GM12865 (cell line): ENCODE results near the gene IKZF3.
A peak's percentile ranks its signal among the peaks of the same experiment; 100 is the strongest.

ENCODE experiments used
- DNase-seq: peaks from one replicate; pipeline ENCODE4 v3.0.0; 2010; ENCODE audit warnings: low read depth
- H3K4me3 ChIP-seq: 2 replicates; pipeline ENCODE4 v1.5.1; 2011; ENCODE audit warnings: mild to moderate bottlenecking, low read depth, low read length, control low read depth
- TF ChIP-seq, protein P1 (sequence below): IDR thresholded peaks from 2 replicates; pipeline ENCODE4 v1.5.1; 2011; ENCODE audit warnings: low read length, control low read depth, low read depth, inconsistent platforms; ENCODE audit not compliant: insufficient read depth; ENCODE audit errors: missing control alignments

Gene IKZF3

DNA sequence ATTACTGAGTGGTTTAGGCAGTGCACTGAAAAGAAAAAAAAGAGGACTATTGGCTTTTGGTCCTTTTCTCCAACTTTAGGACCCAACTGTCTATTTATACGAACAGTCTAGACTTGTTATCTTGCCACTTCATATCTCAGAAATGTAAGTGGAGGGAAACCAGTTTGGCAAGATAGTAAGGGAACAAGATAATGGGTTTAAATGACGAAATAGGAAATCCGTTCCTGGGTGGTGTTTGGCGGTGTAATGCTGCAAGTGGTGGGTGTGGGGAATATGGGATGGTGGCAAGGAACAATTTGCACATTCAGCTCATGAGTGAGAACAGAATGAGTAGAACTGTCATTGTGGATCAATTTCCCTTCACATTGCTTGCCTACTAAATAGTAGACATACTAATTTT, 81.6 kb downstream of the IKZF3 start:
- no peak overlapping the region for H3K4me3 ChIP-seq
- no peak for DNase-seq
- TF ChIP-seq, protein P1, sequence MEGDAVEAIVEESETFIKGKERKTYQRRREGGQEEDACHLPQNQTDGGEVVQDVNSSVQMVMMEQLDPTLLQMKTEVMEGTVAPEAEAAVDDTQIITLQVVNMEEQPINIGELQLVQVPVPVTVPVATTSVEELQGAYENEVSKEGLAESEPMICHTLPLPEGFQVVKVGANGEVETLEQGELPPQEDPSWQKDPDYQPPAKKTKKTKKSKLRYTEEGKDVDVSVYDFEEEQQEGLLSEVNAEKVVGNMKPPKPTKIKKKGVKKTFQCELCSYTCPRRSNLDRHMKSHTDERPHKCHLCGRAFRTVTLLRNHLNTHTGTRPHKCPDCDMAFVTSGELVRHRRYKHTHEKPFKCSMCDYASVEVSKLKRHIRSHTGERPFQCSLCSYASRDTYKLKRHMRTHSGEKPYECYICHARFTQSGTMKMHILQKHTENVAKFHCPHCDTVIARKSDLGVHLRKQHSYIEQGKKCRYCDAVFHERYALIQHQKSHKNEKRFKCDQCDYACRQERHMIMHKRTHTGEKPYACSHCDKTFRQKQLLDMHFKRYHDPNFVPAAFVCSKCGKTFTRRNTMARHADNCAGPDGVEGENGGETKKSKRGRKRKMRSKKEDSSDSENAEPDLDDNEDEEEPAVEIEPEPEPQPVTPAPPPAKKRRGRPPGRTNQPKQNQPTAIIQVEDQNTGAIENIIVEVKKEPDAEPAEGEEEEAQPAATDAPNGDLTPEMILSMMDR: no peak

DNA sequence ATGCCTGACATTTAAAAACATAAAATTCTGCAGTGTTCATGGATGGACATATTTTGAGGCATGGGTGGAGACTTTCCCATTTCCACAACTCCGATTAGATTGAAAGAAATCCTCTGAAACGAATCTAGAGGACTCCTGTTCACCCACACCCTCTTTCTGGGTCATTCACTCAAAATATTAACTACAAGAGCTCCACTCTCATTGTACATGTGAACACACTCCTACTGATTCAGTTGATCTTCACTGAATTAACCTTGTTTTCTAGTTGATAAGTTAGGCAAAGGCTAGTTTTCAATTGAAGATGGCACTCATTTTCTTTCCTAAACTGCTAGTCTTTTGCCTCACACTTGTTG, 82.3 kb downstream of the IKZF3 start:
- no peak overlapping the region for H3K4me3 ChIP-seq
- no peak for DNase-seq
- TF ChIP-seq, protein P1: no peak

DNA sequence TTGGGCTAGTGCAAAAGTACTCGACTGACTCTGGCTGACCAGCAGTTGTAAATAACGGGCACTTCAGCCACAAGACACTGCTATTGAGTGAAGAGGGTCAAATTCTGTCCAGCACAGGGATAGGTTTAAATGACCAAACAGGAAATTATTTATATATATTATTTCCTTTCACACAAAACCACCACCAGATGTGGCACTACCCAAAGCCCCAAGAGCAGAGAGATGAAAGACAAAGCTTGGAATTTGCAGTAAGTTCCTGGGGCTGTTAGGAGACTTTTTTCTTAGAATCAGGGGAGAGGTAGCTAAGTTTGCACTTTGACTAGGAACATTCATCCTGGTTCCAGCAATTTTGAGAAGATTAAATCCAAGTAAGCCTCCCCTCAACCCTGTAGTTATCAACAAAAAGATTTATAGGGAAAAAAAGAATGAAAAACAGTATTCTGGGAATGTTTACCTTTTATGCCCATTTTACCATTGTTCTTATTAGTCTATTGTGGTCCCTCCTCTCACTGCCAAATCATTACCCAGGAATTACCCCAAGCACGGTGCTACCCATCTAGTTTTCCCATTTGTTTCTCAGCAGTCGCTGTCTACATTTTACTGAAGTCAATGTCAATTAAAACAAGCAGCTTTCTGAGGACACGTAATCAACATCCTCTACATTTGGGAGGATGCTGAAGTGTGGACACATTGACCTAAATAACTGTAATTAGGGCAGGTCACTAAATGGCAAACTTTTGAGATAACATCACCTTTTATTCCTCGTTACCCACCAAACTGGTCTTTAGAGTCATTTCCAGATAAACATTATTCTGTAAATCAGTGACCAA, 82.9 kb downstream of the IKZF3 start:
- no peak for DNase-seq
- H3K4me3 ChIP-seq: no peak overlapping the region
- TF ChIP-seq, protein P1: no peak

DNA sequence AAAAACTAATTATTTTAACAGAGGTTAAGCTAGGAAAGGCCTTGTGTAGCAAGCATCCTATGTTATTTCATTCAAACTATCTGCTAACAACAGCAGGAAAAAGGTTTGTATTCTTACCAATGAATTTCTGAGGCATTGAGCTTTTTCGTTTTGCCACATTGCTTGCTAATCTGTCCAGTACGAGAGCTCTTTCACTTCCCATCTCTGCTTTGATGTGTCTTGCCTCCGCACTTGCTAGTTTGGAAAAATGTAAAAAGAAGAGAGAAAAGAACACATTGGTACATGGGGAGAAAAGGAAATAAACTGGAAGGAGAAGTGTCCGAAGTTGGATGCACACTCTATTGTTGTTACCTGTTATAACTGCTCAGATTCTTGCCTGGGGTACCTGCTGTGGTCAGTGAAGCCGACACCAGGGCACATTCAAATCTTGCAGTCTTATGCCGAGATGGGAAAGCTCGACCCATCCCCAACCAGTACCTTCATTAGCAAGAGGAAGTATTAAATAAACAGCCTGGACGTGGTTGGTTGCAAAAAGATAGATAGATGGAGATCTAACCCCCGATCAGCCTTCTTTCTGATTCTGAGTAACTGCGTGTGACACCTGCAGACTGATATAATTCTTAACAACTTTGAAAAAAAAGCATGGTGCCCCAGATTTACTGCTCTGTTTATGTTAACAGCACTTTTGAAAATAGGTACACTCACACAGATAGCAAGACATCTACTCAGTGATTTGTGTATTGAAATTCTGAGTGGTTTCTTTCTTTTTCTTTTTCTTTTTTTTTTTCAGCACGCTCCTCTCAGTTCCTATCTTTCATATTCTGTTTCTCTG, 86.4 kb downstream of the IKZF3 start:
- peak overlapping the region; percentile 90 for H3K4me3 ChIP-seq
- peak; percentile 88 for DNase-seq
- TF ChIP-seq, protein P1: no peak

DNA sequence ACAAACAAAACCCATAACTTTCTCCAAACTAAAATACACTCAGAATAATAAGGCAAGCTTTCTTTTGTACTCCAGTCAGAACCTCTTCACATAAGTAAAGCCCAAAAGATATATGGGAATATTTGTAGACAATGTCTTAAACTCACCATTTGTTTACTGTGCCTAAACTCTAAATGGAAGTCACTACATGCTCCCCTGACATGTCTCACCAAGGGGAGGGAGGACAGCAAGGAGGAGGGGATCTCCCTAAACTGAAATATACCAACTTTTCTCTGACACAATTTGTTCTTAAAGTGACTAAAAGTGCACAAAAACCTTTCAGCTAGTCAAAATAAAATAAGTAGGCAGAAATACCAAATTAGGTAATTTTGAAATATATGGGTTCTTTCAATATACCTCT, 87.9 kb downstream of the IKZF3 start:
- DNase-seq: peak; percentile 51
- peak overlapping the region; percentile 90 for H3K4me3 ChIP-seq
- TF ChIP-seq, protein P1: no peak

DNA sequence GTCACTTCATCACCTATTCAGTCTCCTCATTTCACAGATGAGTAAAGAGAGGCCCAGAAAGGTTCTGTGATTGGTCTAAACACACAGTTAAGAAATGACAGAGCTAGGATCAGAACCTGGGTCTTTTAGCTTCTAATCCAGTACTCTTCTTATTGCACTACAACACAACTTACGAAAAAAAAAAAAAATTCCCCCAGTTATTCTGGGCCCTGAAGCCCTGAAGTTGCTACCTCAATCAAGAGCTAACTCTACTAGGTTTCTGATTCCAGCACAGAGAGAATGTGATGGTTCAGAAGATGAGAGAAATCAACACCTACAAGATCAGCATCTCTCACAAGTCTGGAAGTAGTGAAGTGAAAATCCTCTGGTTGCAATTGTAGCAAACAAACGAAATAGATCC, 89.1 kb downstream of the IKZF3 start:
- peak overlapping the region; percentile 90 for H3K4me3 ChIP-seq
- TF ChIP-seq, protein P1: no peak
- peak; percentile 83 for DNase-seq

DNA sequence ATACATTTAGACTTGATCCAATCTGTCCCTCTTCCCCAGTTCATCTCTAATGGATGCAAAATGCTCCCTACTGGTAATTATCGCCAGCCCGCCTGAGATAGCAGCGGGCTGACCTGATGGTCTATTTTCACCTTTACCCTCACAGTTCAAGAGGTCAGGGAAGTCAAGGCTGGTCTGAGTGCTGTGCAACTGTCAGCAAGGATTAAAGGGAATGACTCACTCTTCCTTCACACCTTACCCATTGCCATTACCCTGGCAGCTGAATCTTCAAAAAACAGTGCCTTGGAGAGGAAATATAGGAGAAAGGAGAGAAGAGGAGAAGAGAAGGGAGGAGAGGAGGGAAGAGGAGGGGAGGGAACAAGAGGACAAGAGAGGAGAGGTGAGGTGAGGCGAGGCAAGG, 90.1 kb downstream of the IKZF3 start:
- H3K4me3 ChIP-seq: peak overlapping the region; percentile 90
- TF ChIP-seq, protein P1: no peak
- no peak for DNase-seq
